ENCODE measurements around the gene KCNJ6.
"Not testable (repeated sequence)": the region's sequence is repeated elsewhere in the genome, so short reads cannot be mapped to it uniquely, and the experiment has no call there.

Gene KCNJ6

DNA sequence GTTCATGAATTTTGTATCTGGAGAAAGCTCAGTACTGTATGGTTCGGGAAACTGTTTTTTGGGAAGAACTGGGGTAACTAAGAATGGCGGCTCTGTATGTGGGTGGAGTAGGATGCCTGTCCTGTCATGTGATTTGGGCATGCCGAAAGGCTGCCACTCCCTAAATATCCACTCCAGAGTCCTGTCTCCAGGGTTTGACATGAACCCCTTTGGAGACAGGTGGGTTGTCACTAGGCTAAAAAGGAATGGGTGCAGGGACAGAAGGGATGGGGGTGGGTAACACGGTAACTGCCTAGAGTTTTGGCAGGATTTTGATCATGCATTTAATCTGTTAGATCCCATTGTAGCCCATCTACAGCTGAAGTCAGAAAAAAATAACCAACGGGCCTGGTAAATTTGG, 150.1 kb downstream of the KCNJ6 start:
- no peak for FAIRE-seq

DNA sequence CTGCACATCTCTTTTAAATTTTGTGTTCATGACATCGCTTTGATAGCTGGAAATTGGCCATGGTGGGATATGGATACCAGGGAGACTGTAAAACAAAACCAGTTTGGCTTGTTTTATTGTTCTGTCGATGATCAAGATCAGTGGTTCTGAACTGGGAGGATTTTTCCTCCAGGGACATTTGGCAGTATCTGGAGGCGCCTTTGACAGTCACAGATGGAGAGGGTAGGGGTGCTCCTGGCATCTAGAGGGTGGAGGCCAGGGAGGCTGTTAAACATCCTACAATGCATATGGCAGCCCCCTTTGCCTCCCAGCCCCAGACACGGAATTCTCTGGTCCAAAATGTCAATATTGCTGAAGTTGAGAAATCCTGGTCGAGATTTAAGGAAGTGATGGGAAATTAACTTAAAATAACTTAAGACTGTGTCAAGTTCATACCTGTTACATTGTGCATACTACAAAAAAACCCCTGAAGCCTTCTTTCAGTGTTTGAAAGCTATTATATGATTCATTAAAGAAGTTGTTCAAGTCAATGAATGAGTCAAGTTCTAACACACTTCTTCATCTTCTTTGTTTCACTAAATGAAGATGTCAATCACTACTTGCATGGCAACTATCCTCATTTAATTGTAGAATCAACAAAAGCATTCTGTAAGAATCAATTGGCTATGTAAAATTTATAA, 150.9 kb downstream of the KCNJ6 start:
- FAIRE-seq: no peak

DNA sequence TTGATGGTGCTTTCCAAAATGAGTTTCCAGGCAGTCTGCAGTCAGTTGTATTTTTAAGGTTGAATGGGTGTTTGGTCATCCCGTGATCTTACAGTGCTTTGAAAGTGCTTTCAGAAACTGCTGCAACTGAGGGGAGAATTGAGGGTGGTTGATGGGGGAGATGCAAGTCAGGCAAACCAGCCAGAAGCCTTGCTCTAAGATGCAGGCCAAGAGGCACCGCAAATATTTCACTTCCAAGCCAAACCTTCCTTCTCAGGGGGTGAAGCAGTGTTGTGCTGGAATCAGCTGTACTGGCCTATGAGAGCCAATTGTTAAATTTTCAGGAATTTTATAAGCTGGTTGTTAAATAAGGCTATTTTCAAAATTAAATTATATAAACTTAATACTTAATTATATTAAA, 151.6 kb downstream of the KCNJ6 start:
- FAIRE-seq: no peak

DNA sequence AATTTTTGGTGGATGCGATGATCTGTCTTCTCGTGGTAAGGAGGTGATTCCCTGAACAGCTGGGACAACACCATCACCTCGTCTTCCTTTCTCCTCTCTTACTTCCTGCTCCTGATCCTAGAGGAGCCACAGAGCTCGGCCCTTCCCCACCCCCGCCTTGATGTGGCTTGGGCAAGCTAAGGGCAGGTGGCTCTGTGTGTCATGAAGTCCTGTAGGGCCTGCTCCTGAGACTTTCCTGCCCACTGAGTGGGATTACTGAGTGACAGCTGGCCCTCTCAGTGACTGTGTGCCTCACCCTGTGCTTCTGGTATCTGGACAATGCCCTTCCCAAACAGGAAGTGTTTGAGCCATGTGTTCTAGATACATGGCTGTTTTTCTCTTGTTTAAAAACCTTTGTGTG, 153.0 kb downstream of the KCNJ6 start:
- FAIRE-seq: no peak

DNA sequence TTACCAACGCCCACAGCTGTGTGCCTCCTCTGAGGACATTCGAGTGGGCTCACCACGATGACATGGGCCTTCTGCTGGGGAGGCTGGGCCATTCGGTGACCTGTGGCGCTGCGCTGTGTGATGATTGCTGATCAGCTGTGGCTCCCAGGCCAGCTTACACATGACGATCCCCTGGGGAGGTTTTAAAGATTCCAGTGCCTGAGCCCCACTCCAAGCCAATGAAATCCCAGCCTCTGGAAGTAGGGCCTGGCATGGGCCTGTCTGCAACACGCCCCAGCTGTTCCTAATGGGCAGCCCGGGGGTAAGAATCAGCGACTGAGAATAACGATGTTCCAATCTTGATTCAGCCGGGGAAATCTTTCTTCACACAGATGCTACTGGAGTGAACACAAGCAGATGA, 153.7 kb downstream of the KCNJ6 start:
- FAIRE-seq: no peak

DNA sequence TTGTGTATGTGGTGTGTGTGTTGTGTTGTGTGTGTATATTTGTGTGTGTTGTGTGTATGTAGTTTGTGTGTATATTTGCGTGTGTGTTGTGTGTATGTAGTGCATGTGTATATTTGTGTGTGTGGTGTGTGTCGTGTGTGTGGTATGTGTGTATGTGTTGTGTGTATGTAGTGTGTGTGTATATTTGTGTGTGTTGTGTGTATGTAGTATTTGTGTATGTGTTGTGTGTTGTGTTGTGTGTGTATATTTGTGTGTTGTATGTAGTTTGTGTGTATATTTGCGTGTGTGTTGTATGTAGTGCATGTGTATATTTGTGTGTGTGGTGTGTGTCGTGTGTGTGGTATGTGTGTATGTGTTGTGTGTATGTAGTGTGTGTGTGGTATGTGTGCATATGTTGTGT, 154.9 kb downstream of the KCNJ6 start:
- not testable (repeated sequence) for FAIRE-seq

DNA sequence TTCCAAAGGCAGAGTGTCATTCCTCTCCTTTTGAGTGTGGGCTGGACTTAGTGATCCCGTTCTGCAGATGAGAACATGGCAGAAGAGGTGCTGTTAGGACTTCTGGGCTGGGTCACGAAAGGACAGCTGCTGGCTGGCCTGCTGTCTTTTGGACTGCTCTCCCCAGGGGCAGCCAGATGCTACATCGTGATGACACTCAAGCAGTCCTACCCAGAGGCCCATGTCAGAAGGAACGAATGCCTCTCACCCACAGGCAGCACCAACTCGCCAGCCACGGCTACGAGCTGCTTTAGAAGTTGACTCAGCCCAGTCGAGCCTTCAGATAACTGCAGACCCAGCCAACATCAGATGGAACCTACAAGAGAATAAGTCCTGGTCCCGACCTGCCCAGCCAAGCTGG, 156.5 kb downstream of the KCNJ6 start:
- no peak for FAIRE-seq

DNA sequence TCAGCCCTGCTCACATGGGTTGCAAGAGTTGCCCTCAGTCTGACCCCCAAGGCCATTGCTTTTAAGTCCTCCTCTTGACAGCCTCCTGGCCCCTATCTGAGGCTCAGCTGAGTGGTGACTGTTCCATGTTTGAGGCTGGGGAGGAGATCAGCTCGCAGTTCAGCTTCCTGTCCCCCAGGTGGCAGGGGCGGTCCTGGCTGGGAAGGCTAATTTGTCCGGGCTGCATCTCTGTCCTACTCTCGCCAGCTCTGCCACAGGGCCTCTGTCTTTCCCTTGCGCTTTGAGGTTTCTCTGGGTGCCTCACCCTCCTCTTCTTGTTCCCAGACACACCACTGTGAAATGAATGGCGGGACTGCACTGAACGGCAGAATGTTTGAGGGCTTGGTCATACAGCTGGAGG, 157.3 kb downstream of the KCNJ6 start:
- no peak for FAIRE-seq

DNA sequence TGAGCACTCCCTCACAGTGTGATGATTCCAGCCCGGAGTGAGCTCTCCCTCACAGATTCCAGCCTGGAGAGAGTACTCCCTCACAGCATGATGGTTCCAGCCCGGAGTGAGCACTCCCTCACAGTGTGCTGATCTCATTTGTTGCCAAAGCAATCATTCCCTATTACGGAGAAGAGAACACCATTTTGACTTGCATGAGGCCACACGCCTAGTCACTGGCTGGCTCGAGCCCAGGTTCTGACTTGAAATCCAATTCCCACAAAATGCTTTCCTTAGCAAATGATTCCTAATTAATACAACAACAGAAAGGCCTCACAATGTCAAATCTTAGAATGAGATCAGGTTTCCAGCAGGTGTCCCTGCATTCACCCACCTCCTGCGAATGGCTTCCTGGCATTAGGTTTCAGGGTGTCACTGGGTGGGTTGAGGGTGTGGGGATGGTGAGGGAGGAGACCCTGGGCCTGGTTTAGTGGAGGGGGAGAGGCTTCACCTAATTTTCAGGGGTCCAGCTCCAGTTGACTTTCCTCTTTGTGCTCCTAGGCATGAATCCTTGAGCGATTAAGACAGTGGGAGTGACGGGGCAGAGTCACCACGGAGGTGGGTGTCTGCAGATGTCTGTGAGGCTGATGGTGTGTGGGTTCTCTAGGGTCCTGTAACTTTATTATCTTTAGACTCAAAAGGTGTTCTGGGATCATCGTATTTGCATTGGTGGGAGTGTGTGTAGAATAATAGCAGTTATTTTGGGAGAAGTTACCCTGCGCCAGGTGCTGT, 158.5 kb downstream of the KCNJ6 start:
- FAIRE-seq: no peak

DNA sequence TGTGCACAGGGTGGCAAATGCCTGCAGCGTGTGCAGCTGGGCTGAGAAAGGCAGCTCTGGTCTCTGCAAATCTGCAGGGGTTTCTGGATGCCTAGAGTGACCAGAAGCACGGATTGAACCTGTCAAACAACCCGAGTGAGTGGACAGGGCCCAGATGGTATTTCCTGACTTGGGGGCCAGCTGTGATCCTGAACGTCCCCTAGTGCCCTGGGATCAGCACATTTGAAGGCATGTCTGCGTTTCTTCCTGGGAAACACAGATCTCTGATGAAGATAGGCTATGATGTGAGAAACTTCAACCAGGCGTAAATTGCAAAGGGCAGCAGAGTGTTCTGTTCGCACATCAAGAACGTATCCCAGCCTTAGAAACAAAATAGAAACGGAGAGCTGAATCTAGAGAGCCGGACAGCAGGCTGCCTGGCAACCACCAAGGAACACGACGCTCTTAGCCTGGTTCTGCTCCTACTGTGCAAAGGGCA, 163.1 kb downstream of the KCNJ6 start:
- FAIRE-seq: no peak

DNA sequence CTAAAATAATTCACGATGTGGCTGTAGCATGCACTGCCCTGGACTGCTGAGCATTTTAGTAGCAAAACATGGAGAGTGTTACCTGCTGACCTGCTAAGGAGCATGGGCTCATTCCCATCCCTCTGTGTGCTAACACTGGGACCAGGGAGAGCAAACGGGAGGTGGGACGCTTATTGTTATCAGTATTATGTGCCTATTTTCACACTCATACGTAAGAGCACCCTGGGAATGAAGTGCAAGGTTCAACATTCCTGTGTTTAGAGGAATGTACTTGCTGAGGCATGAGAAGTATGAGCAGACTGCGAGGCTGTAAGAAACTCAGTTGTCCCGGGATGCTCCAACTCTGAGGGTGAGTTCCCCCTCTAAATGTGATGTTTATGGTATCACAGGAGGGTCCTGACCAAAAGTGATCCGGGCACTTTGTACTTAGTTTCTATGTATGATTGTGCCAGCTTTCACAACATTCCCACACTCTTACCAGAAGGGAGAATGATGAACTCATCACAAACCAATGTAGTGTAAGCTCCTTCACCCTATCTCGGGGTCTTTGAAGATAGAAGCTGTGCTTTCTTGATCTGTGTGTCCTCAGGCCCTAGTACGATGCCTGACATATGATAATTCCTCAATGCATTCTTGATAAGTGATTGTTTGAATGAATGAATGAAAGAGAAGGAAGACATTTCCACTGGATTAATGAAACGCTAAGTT, 164.8 kb downstream of the KCNJ6 start:
- FAIRE-seq: no peak

DNA sequence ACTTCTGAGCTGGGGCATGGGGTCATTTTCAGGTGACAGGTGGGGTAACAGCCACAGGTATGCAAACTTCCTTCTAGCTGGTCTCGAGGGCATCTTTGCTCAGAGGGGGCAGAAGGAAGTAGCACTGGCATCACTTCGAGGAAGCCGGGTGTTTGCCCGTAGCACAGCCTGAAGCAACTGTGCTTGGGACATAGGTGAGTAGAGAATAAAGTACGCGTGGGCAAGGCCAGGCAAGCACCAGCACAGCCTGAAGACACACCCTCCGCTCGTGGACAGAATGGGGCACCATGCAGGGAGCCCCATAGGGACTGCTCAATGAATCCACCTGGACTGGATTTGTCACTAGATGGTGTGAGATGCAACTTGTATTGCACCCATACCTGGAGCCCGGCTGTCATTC, 167.1 kb downstream of the KCNJ6 start:
- no peak for FAIRE-seq

DNA sequence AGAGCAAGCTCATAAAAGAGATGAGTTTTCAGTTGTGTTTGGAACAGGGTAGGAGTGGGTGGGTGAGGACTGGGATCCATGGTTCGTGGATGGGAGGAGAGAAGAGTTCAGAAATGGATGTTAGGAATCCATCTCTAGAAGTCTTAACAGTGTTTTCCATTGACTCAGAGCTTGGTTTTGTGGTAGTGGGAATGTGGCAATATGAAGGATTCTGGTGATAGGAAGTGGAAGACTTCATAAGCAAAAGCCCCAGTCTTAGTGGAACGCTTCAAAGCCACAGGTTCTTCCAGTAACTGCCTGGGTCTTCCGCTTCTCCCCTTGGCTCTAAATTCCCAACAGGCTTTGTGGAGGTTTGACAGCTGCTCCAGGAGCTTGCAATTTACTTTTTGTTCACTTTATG, 167.9 kb downstream of the KCNJ6 start:
- FAIRE-seq: no peak

DNA sequence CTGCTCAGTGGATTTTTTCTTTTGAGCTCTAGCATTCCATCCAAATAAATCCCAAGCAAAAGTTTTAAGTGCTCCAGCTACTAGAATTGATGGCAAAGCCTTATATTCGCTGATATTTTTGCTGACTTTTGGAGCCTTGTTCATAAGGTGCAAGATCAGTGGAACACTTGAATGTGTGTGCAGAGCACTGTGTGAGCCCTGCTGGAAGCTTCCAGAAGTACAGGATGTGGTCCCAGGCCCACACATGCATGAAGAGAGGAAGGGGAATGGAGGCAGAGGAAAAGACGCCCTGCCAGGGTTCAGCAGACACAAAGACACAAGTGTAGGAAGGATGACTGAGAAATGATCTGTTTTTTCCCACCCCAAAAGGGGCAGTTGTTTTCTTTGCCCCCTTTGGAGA, 169.4 kb downstream of the KCNJ6 start:
- no peak for FAIRE-seq

DNA sequence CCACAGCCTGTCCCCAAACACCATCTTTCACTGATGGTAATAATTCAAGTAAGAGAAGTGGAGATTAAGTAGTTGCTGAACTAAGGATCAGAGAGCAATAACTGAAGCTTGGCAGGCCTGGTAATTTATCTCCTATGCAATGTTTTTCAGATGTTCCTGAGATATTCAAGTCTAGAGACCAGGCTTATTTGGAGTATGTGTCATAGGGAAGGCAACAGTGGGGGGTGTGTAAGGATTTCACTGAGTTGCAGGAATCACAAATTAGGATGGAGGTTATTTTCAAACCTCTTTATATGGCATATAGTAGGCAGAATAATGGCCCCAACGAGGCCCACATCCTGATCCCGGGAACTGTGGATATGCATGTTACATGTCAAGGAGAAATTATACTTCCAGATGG, 171.7 kb downstream of the KCNJ6 start:
- no peak for FAIRE-seq

DNA sequence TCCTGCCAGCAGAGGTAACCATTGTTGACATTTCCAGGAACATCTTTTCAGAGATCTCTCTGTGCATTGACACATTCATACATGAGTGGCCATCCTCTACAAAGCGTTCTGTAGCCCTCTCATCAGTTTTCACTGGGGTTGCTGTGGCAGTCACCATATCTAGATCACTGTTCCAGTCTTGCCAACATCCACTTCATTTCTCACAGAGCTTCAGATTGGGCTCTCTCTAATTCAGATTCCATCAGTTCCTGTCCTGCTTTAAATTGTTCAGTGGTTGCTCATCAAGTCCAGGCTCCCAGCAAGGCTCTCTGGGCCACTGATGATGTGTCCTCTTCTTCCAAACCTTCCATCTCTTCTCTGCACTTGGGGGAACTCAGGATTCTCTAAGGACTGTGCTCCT, 173.7 kb downstream of the KCNJ6 start:
- FAIRE-seq: no peak

DNA sequence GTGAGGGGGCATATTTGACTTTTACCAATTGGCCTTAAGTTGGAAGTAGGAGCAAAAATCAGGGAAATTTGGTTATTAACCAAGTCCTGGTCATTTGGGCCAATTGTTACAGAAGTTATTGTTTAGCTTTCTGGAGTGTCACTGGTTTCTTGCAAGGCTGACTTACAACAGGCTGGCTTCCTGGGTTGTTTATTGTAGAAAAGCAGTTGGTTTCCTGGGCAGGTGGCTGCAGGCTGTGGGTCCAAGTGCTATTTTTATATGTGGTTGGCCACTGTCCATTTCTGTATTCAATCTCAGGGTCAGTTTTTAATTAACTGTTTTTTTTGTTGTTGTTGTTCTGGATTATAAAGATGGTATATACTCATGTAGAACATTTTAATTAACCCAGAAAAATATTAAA, 174.1 kb downstream of the KCNJ6 start:
- FAIRE-seq: no peak

DNA sequence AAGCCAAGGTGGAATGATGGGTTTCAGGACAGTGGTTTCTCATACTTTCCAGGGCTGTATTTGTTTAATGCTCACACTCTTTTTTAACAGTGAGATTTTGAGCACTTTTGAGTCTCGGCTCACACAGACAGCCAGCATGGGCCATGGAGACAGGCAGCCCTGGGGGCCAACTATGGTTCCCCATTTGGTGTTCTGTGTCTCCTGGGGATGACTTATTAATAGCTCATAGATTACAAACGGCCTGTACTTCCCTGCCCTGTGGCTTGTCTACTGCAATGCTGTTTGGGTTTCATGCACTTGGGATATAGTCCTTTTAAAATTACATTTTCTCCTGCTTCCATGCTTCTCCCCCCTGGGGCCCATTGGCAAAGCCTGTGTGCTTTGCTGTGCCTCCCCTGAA, 178.3 kb downstream of the KCNJ6 start:
- FAIRE-seq: no peak

DNA sequence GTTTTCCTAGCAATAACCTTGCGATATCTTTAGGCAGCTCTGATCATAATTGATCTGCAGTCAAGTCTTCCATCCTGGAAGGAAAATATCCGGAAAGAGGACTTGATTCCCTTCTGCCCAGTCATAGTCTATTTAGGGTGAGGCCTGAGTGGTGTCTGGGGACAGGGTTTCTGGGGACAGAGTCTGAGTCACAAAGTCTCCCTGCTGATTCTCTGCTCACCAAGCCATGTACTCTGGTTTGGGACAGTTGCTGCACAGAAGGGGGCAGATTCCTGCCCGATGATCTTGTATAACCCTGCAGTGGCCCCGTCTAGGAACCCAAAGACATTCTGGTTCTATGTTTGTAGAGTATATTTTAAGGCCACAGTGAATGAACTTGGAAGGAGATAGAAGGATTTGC, 178.8 kb downstream of the KCNJ6 start:
- no peak for FAIRE-seq

DNA sequence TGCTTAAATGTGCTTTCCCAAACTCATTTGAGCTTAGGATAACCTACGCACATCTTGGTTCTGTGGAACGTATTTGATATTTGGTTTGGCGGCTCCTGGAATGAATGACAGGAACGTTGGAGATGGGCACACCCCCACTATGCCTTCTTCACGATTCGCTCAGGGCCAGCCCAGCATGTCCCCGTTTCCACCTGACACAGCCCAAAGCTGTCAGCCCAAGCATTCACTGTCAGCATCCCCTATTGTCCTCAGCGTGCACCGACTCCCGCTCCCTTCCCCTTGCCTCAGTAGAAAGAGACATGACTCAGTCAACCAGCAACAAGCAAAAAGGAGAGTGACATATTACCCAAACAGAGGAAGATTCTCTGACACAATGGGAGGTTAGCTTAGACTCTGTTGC, 181.4 kb downstream of the KCNJ6 start:
- no peak for FAIRE-seq

DNA sequence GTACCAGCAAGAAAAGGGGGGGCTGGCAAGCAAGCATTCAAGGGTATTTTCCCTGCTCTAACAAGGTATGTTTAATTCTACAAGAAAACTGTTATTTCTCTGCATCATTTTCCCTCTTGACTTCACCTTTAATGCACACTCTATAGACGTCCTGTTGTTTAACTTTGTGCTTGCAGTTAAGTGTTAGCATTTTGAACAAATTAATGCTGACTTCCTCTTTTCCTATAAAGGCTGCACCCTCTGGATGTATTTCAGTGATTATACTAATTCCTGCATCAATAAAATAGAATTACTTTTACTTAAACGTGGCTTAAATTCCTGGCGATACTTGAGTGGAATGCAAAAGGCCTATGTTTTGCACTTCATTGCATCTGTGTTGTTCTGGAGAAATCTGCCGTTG, 183.3 kb downstream of the KCNJ6 start:
- no peak for FAIRE-seq

DNA sequence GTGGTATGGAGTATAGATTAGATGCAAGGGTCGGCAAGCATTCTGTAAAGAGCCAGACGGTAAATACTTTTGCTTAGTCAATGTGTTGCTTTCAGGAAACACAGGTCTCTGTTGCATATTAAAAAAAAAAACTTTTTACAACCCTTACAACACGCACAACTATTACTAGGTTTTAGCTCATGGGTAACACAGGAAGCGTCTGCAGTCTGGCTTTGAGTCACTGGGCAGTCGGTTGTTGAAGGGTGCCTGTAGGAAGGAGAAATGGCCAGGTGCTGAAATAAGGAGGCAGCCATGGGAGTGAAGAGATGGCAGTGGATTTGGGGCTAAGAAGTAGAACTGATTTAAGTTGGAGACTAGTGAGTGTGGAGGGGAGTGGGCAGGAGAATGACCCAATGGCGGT, 192.1 kb downstream of the KCNJ6 start:
- FAIRE-seq: no peak

DNA sequence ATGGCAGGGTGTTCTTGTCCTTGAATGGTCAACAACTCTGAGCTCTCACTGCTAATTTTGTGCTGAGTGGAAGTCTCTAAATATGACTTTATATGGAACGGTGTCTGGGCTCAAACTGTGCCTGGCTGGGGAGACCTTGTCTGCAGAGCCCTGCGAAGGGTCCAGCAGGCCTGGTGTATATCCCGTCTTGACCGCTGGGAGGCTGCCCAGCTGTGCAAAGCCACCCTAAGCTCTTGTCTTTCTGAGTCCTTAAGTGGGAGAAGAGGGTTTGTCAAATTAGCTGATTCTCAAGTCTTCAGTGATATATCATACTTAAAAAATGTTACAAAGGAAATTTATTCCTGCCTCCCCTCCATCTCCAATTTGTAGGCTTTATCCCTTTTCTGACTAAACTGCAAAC, 198.7 kb downstream of the KCNJ6 start:
- FAIRE-seq: no peak

DNA sequence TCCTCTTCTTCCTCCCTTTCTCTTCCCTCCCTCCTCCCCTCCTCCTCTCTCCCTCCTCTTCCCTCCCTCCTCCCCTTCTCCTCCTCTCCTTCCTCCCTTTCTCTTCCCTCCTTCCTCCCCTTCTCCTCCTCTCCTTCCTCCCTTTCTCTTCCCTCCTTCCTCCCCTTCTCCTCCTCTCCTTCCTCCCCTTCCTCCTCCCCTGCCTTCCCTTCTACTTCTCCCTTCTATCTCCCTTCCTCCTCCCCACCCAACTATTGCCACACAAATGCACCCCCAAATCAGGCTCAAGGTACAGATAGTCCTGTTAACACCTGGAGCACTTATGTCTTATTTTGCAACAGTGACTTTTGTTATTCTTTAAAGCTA, 203.7 kb downstream of the KCNJ6 start:
- FAIRE-seq: not testable (repeated sequence)

Data from colon (tissue), 2 donors.